GM23338 (cell line): Measurements from ENCODE around the gene CDK5R1. TPM values are rescaled to one million over a fixed set of nuclear protein-coding genes. Genes with fewer than 3 reads are reported as not detected.
A peak's percentile ranks its signal among the peaks of the same experiment; 100 is the strongest.

ENCODE experiments used
- ATAC-seq: fragments of 200-7000 bp; cut with Tn5 transposase; 3 replicates; pipeline ENCODE4 v1.9.1; 2020
- DNase-seq: peaks from one replicate; pipeline ENCODE4 v3.0.0-alpha.2; 2015; ENCODE audit warnings: low spot score
- H2AFZ ChIP-seq: fragments of 200-600 bp; sonication (generic); 2 replicates; pipeline ENCODE4 v1.8.0; 2016; ENCODE audit warnings: antibody characterized with exemption, mild to moderate bottlenecking, moderate library complexity
- H3F3A ChIP-seq: fragments of 200-600 bp; sonication (generic); replicated peaks from 2 replicates; pipeline ENCODE4 v1.8.0; 2017; ENCODE audit warnings: antibody characterized with exemption, mixed run types, low read depth
- H3K27ac ChIP-seq: fragments of 200-600 bp; sonication (generic); 2 replicates; pipeline ENCODE4 v1.6.1; 2016; ENCODE audit warnings: low read depth
- H3K27me3 ChIP-seq: fragments of 200-600 bp; sonication (generic); 2 replicates; pipeline ENCODE4 v1.8.0; 2016; ENCODE audit warnings: mild to moderate bottlenecking, mixed run types, moderate library complexity; ENCODE audit not compliant: insufficient read depth
- H3K36me3 ChIP-seq: fragments of 200-600 bp; sonication (generic); 2 replicates; pipeline ENCODE4 v1.8.0; 2016; ENCODE audit warnings: mild to moderate bottlenecking; ENCODE audit not compliant: insufficient read depth
- H3K4me1 ChIP-seq: fragments of 200-600 bp; sonication (generic); 2 replicates; pipeline ENCODE4 v1.8.0; 2016; ENCODE audit warnings: mild to moderate bottlenecking, moderate library complexity; ENCODE audit not compliant: insufficient read depth
- H3K4me2 ChIP-seq: fragments of 200-600 bp; sonication (generic); 2 replicates; pipeline ENCODE4 v1.7.1; 2017; ENCODE audit warnings: mixed run types
- H3K4me3 ChIP-seq: fragments of 200-600 bp; sonication (generic); 2 replicates; pipeline ENCODE4 v1.6.1; 2016; ENCODE audit warnings: mixed run types
- H3K79me2 ChIP-seq: fragments of 200-600 bp; sonication (generic); replicated peaks from 2 replicates; pipeline ENCODE4 v1.8.0; 2017; ENCODE audit warnings: mild to moderate bottlenecking; ENCODE audit not compliant: insufficient read depth
- H3K9me2 ChIP-seq: fragments of 200-600 bp; sonication (generic); 2 replicates; pipeline ENCODE4 v1.8.0; 2017; ENCODE audit not compliant: insufficient read depth
- H4K20me1 ChIP-seq: fragments of 200-600 bp; sonication (generic); replicated peaks from 2 replicates; pipeline ENCODE4 v1.8.0; 2017; ENCODE audit warnings: mild to moderate bottlenecking; ENCODE audit not compliant: insufficient read depth
- H3K27ac Mint-ChIP-seq: 2 replicates; pipeline ENCODE4 v1.8.0; 2020; ENCODE audit warnings: inconsistent platforms, mild to moderate bottlenecking, moderate library complexity, mixed read lengths
- H3K27me3 Mint-ChIP-seq: 3 replicates; pipeline ENCODE4 v1.8.0; 2022; ENCODE audit warnings: low read depth, mild to moderate bottlenecking, moderate library complexity, mixed read lengths, inconsistent platforms; ENCODE audit not compliant: insufficient read depth, poor library complexity
- H3K36me3 Mint-ChIP-seq: 3 replicates; pipeline ENCODE4 v1.8.0; 2021; ENCODE audit warnings: low read depth, mild to moderate bottlenecking, inconsistent platforms, moderate library complexity, mixed read lengths
- H3K4me1 Mint-ChIP-seq: 3 replicates; pipeline ENCODE4 v1.8.0; 2020; ENCODE audit warnings: mild to moderate bottlenecking, inconsistent platforms, mixed read lengths
- H3K4me3 Mint-ChIP-seq: 3 replicates; pipeline ENCODE4 v1.8.0; 2021; ENCODE audit warnings: moderate library complexity, mild to moderate bottlenecking, inconsistent platforms, mixed read lengths
- H3K9me3 Mint-ChIP-seq: 3 replicates; pipeline ENCODE4 v1.8.0; 2020; ENCODE audit warnings: moderate library complexity, mild to moderate bottlenecking, inconsistent platforms, mixed read lengths
- CREB1 ChIP-seq: fragments of 250-450 bp; sonication (Bioruptor Pico); IDR thresholded peaks from 2 replicates; pipeline ENCODE4 v1.5.0; 2020; ENCODE audit warnings: low read depth, mild to moderate bottlenecking, moderate library complexity
- ETS1 ChIP-seq: IDR thresholded peaks from 2 replicates; pipeline ENCODE4 v1.6.1; 2016; ENCODE audit warnings: antibody characterized with exemption
- EZH2phosphoT487 ChIP-seq: fragments of 200-600 bp; sonication (generic); IDR thresholded peaks from one replicate; pipeline ENCODE4 v1.8.1; 2018; ENCODE audit warnings: antibody characterized with exemption; ENCODE audit not compliant: unreplicated experiment
- JUNB ChIP-seq: IDR thresholded peaks from one replicate; pipeline ENCODE4 v1.6.1; 2016; ENCODE audit warnings: antibody characterized with exemption; ENCODE audit not compliant: unreplicated experiment
- POLR2AphosphoS5 ChIP-seq: IDR thresholded peaks from 2 replicates; pipeline ENCODE4 v1.6.1; 2016; ENCODE audit warnings: antibody characterized with exemption, low read depth
- REST ChIP-seq: IDR thresholded peaks from one replicate; pipeline ENCODE4 v1.6.1; 2018; ENCODE audit warnings: antibody characterized with exemption; ENCODE audit not compliant: unreplicated experiment
- STAT1 ChIP-seq: IDR thresholded peaks from one replicate; pipeline ENCODE4 v1.6.1; 2016; ENCODE audit warnings: antibody characterized with exemption; ENCODE audit not compliant: unreplicated experiment
- polyA plus RNA-seq: library from polyadenylated mRNA; unstranded; fragments of >200 nt; fragmentation: Nextera tagmentation; extraction: Ambion mirVana; gene quantifications from 2 replicates; pipeline ENCODE4 v1.2.1, GENCODE V29; 2016
- total RNA-seq: library from RNA; depleted of rRNA; stranded (reverse); fragments of >200 nt; shearing (Covaris generic); gene quantifications from 2 replicates; pipeline ENCODE4 v1.2.3, GENCODE V29; 2014
- TF ChIP-seq, protein P1 (sequence below): fragments of 250-450 bp; sonication (Bioruptor Pico); IDR thresholded peaks from 2 replicates; pipeline ENCODE4 v1.5.0; 2020; ENCODE audit warnings: mild to moderate bottlenecking, moderate library complexity
- TF ChIP-seq, protein P2 (sequence below), 2 experiments: fragments of 200-600 bp in 1 of 2; sonication (generic) in 1 of 2; conservative IDR thresholded peaks; 2 replicates each; pipeline versions ENCODE4 v1.5.1 to v1.6.1; 2016 to 2017; ENCODE audit warnings: antibody characterized with exemption in 2 of 2, low read depth in 2 of 2, mild to moderate bottlenecking in 2 of 2, moderate library complexity in 1 of 2

The CDK5R1 gene
- total and polyA plus RNA-seq, 2 experiments from 2014 or later = 4.0 to 11.6 TPM

DNA sequence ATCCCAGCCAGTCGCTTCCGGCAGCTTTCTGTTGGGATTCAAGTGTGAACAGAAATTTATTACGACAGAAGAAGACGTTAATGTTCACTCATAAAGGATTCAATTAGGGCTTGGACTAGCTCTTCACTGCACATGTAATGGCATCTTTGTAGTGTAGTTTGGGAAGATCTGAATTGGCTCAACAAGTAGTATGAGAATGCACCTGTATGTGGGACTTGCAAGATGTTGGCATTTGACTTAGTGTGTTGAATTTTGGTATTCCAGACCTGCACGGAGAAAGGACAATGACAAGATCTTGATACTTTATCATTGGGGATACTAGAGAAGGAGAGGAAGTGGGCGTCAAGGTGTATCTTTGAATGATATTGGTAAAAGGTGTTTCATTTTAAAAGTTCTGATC lies 41.3 kb upstream of the CDK5R1 start:
- TF ChIP-seq, protein P1, sequence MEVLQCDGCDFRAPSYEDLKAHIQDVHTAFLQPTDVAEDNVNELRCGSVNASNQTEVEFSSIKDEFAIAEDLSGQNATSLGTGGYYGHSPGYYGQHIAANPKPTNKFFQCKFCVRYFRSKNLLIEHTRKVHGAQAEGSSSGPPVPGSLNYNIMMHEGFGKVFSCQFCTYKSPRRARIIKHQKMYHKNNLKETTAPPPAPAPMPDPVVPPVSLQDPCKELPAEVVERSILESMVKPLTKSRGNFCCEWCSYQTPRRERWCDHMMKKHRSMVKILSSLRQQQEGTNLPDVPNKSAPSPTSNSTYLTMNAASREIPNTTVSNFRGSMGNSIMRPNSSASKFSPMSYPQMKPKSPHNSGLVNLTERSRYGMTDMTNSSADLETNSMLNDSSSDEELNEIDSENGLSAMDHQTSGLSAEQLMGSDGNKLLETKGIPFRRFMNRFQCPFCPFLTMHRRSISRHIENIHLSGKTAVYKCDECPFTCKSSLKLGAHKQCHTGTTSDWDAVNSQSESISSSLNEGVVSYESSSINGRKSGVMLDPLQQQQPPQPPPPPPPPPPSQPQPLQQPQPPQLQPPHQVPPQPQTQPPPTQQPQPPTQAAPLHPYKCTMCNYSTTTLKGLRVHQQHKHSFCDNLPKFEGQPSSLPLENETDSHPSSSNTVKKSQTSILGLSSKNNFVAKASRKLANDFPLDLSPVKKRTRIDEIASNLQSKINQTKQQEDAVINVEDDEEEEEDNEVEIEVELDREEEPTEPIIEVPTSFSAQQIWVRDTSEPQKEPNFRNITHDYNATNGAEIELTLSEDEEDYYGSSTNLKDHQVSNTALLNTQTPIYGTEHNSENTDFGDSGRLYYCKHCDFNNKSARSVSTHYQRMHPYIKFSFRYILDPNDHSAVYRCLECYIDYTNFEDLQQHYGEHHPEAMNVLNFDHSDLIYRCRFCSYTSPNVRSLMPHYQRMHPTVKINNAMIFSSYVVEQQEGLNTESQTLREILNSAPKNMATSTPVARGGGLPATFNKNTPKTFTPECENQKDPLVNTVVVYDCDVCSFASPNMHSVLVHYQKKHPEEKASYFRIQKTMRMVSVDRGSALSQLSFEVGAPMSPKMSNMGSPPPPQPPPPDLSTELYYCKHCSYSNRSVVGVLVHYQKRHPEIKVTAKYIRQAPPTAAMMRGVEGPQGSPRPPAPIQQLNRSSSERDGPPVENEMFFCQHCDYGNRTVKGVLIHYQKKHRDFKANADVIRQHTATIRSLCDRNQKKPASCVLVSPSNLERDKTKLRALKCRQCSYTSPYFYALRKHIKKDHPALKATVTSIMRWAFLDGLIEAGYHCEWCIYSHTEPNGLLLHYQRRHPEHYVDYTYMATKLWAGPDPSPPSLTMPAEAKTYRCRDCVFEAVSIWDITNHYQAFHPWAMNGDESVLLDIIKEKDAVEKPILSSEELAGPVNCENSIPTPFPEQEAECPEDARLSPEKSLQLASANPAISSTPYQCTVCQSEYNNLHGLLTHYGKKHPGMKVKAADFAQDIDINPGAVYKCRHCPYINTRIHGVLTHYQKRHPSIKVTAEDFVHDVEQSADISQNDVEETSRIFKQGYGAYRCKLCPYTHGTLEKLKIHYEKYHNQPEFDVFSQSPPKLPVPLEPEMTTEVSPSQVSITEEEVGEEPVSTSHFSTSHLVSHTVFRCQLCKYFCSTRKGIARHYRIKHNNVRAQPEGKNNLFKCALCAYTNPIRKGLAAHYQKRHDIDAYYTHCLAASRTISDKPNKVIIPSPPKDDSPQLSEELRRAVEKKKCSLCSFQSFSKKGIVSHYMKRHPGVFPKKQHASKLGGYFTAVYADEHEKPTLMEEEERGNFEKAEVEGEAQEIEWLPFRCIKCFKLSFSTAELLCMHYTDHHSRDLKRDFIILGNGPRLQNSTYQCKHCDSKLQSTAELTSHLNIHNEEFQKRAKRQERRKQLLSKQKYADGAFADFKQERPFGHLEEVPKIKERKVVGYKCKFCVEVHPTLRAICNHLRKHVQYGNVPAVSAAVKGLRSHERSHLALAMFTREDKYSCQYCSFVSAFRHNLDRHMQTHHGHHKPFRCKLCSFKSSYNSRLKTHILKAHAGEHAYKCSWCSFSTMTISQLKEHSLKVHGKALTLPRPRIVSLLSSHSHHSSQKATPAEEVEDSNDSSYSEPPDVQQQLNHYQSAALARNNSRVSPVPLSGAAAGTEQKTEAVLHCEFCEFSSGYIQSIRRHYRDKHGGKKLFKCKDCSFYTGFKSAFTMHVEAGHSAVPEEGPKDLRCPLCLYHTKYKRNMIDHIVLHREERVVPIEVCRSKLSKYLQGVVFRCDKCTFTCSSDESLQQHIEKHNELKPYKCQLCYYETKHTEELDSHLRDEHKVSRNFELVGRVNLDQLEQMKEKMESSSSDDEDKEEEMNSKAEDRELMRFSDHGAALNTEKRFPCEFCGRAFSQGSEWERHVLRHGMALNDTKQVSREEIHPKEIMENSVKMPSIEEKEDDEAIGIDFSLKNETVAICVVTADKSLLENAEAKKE = no peak
- TF ChIP-seq, protein P2, sequence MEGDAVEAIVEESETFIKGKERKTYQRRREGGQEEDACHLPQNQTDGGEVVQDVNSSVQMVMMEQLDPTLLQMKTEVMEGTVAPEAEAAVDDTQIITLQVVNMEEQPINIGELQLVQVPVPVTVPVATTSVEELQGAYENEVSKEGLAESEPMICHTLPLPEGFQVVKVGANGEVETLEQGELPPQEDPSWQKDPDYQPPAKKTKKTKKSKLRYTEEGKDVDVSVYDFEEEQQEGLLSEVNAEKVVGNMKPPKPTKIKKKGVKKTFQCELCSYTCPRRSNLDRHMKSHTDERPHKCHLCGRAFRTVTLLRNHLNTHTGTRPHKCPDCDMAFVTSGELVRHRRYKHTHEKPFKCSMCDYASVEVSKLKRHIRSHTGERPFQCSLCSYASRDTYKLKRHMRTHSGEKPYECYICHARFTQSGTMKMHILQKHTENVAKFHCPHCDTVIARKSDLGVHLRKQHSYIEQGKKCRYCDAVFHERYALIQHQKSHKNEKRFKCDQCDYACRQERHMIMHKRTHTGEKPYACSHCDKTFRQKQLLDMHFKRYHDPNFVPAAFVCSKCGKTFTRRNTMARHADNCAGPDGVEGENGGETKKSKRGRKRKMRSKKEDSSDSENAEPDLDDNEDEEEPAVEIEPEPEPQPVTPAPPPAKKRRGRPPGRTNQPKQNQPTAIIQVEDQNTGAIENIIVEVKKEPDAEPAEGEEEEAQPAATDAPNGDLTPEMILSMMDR (conservative IDR thresholded peaks at IDR 0.05; ENCODE audit: low read depth in 2 of 2) = no peak
- TF ChIP-seq STAT1 (no peak), JUNB (no peak), EZH2phosphoT487 (no peak), ETS1 (no peak), REST (no peak), POLR2AphosphoS5 (no peak), CREB1 (CRISPR knock-in tag) (no peak)
- Mint-ChIP-seq H3K36me3 (peaks cover 48% of the 10 kb centered on the region), H3K4me3 (peak overlapping the region; percentile 91), H3K27me3 (peaks cover 14% of the 10 kb centered on the region), H3K9me3 (peaks cover 9% of the 10 kb centered on the region), H3K4me1 (peaks cover 16% of the 10 kb centered on the region), H3K27ac (no peak overlapping the region; the same call in 1 of the 2 replicates)
- peaks cover 34% of the 10 kb centered on the region for H3K36me3 ChIP-seq
- no peaks in the 10 kb centered on the region for H3K9me2 ChIP-seq
- H3K79me2 ChIP-seq = peaks cover 61% of the 10 kb centered on the region
- peak overlapping the region; percentile 100 for H3K4me3 ChIP-seq
- peaks cover 12% of the 10 kb centered on the region for H3K4me1 ChIP-seq
- ATAC-seq (no peak), DNase-seq (no peak)
- peak overlapping the region; percentile 100 for H3K4me2 ChIP-seq
- H3K27ac ChIP-seq = no peak overlapping the region
- H3K27me3 ChIP-seq = peaks cover 8% of the 10 kb centered on the region
- peaks cover 38% of the 10 kb centered on the region for H4K20me1 ChIP-seq
- 0 out of 2 replicates have a peak overlapping the region, but pooled peaks have one; percentile 92 for H2AFZ ChIP-seq
- H3F3A ChIP-seq = no peaks in the 10 kb centered on the region
